ENCODE measurements around the gene MIPEP. TPM values are rescaled to one million over a fixed set of nuclear protein-coding genes. Genes with fewer than 3 reads are reported as not detected.

Gene MIPEP
- total and polyA plus RNA-seq, 11 donors, result 21.5 to 88.1 (median 42.1) TPM

DNA sequence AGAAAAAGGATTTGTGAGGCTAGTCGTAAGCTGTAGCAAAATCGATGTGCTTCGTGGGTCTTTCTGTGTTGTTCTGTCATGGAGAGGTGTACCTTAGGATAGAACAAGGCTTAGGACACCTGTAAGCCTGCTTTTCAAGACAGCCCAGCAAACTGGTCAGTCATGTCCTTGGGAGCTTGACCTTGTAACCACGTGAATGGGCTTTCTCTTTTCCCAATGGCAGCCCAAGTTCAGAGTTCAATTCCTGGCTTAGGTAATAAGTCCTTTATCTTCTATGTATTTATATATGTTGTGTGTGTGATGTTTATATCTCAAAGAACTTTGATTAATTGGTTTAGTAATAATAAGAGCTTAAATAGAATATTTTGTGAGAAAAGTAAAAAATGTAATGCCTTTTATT lies 206.1 kb downstream of the MIPEP start:
- H3K27ac ChIP-seq, result no peak overlapping the region
- TF ChIP-seq POLR2A (IDR thresholded peaks at IDR 0.05), result no peak
- TF ChIP-seq, protein P1, sequence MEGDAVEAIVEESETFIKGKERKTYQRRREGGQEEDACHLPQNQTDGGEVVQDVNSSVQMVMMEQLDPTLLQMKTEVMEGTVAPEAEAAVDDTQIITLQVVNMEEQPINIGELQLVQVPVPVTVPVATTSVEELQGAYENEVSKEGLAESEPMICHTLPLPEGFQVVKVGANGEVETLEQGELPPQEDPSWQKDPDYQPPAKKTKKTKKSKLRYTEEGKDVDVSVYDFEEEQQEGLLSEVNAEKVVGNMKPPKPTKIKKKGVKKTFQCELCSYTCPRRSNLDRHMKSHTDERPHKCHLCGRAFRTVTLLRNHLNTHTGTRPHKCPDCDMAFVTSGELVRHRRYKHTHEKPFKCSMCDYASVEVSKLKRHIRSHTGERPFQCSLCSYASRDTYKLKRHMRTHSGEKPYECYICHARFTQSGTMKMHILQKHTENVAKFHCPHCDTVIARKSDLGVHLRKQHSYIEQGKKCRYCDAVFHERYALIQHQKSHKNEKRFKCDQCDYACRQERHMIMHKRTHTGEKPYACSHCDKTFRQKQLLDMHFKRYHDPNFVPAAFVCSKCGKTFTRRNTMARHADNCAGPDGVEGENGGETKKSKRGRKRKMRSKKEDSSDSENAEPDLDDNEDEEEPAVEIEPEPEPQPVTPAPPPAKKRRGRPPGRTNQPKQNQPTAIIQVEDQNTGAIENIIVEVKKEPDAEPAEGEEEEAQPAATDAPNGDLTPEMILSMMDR (IDR thresholded peaks at IDR 0.05), result no peak
- intact Hi-C loops (cut with DNase I), result no loop called here
- H3K4me1 ChIP-seq, result peaks cover 0 to 4% (median 0%) of the 10 kb centered on the region in 12 donors
- ATAC-seq, result no peak
- H3K27me3 ChIP-seq, result no peaks in the 10 kb centered on the region
- H3K9me3 ChIP-seq, result peaks cover 0 to 18% (median 6%) of the 10 kb centered on the region in 12 donors
- no peak for DNase-seq
- H3K36me3 ChIP-seq, result no peaks in the 10 kb centered on the region
- WGBS, 4 donors, result 69 to 80% (median 77%) methylated on average over 4 of the region's 4 CpGs
- no peak overlapping the region for H3K4me3 ChIP-seq

DNA sequence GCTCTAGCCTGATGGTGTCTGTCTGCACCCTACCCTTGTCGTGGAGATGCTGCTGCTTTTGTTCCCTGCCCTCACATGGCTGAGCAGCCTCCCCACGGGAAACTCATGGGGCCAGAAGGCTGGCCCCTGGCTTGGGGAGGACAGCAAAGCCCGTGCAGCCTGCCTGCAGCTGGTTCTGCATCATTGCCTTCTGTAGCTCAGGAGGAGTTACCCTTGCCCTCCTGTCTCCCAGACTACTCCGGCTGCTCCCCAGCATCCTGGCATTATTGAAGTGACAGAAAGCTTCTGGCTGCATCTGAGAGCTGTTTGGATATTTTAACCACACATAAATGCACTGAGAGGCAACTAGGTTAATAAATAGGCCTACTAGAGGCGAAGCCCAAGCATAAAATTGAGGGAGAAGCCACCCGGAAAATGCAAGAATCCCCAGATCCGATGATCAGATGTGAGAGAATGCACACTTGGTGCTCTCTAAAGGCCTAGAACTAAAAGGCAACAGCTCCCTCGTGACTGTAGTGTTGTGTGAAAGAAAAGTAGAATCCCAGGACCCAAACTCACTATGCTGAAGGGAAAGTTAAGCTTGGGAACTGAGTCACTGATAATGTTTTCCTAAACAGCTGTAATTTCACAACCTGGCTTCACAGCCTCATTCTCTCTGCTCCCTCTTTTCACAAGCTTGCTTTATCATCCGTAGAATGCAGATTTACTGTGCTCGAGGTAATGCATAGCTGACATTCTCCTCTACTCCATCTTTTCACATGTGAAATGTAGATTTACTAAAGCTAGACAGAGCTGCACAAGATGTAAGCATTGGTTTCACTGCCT lies 208.1 kb downstream of the MIPEP start:
- 66 to 82% (median 77%) methylated on average over 10 of the region's 10 CpGs for WGBS, 4 donors
- no peaks in the 10 kb centered on the region for H3K27me3 ChIP-seq
- DNase-seq (no peak), ATAC-seq (peak in 2 of 4 donors; percentile 11 to 71)
- TF ChIP-seq POLR2A (IDR thresholded peaks at IDR 0.05), result no peak
- TF ChIP-seq, protein P1 (IDR thresholded peaks at IDR 0.05), result no peak
- peak overlapping the region in 1 of 12 donors; percentile 23 for H3K27ac ChIP-seq
- no peak overlapping the region for H3K4me3 ChIP-seq
- H3K9me3 ChIP-seq, result peaks cover 0 to 23% (median 6%) of the 10 kb centered on the region in 12 donors
- H3K4me1 ChIP-seq, result peaks cover 0 to 4% (median 0%) of the 10 kb centered on the region in 12 donors
- intact Hi-C loops (cut with DNase I), result no loop called here
- peaks cover 0 to 5% (median 0%) of the 10 kb centered on the region in 9 donors for H3K36me3 ChIP-seq

Other genes starting within 250 kb of the MIPEP start
- 1 to 10 TPM in 2 of 9 donors, under 1 TPM in 4, not detected in 3; 0.37 to 2.0 (median 0.56) TPM for gene C1QTNF9B, start 8.1 kb upstream of the MIPEP start, total RNA-seq
- 1 to 10 TPM; 1.8 to 3.1 TPM for gene C1QTNF9B, start 8.1 kb upstream of the MIPEP start, polyA plus RNA-seq